Fibroblast of skin of back (primary cell): ENCODE measurements around the gene MED13L.

Source experiments
- DNase-seq: peaks from one replicate; pipeline ENCODE4 v3.0.0-alpha.2; 2013

MED13L gene

GRCh38 chr12:116077431-116077830, 200.1 kb downstream of the MED13L start:
- no peak for DNase-seq

- no peak for DNase-seq
Observed at GRCh38 chr12:116076399-116076798, 201.1 kb downstream of the MED13L start.

GRCh38 chr12:116074686-116075085, 202.8 kb downstream of the MED13L start:
- no peak for DNase-seq

- no peak for DNase-seq
Observed at GRCh38 chr12:116071555-116072230, 205.8 kb downstream of the MED13L start.

GRCh38 chr12:116070444-116070843, 207.0 kb downstream of the MED13L start:
- no peak for DNase-seq

- no peak for DNase-seq
Observed at GRCh38 chr12:116069943-116070342, 207.6 kb downstream of the MED13L start.

- no peak for DNase-seq
Observed at GRCh38 chr12:116068853-116069252, 208.6 kb downstream of the MED13L start.

- DNase-seq = no peak
Observed at GRCh38 chr12:116068371-116068770, 209.1 kb downstream of the MED13L start.

- no peak for DNase-seq
Observed at GRCh38 chr12:116067892-116068291, 209.6 kb downstream of the MED13L start.

- DNase-seq = peak; percentile 53
Observed at GRCh38 chr12:116066381-116067230, 210.9 kb downstream of the MED13L start.

GRCh38 chr12:116065606-116066005, 211.9 kb downstream of the MED13L start:
- DNase-seq = no peak

GRCh38 chr12:116064493-116064892, 213.0 kb downstream of the MED13L start:
- DNase-seq = no peak

GRCh38 chr12:116062698-116063097, 214.8 kb downstream of the MED13L start:
- DNase-seq = no peak

GRCh38 chr12:116060764-116061163, 216.7 kb downstream of the MED13L start:
- DNase-seq = peak; percentile 22

- no peak for DNase-seq
Observed at GRCh38 chr12:116059904-116060303, 217.6 kb downstream of the MED13L start.

- DNase-seq = peak; percentile 29
Observed at GRCh38 chr12:116058574-116058973, 218.9 kb downstream of the MED13L start.

- DNase-seq = no peak
Observed at GRCh38 chr12:116057356-116057755, 220.1 kb downstream of the MED13L start.

GRCh38 chr12:116055895-116056607, 221.4 kb downstream of the MED13L start:
- no peak for DNase-seq

- no peak for DNase-seq
Observed at GRCh38 chr12:116054280-116054679, 223.2 kb downstream of the MED13L start.

GRCh38 chr12:116053479-116054200, 223.9 kb downstream of the MED13L start:
- DNase-seq = no peak

GRCh38 chr12:116050275-116050674, 227.2 kb downstream of the MED13L start:
- DNase-seq = no peak

- no peak for DNase-seq
Observed at GRCh38 chr12:116048879-116049278, 228.6 kb downstream of the MED13L start.

GRCh38 chr12:116046039-116046438, 231.5 kb downstream of the MED13L start:
- no peak for DNase-seq
